ENCODE measurements around the gene OLFM1.

OLFM1 gene

DNA sequence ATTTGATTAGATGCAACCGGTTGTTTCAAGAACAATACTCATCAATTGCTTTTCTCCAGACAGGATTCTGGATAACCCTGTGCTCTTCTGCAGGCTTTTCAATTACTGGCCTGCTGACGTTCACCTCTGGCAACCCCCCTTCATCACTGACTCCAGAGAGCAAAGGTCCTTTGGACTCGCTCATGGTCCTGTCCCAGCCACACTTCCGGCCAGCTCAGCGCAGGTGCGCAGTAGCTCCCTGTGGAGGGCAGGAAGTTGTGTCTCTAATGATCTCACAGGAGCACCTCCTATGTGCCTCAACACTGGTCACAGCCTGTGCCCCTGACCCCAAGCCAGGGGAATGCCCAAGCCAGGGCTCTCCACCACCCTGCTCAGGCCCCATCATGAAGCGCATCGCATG is 44.0 kb downstream of the OLFM1 start:
- no peaks in the 10 kb centered on the region for H3K27me3 ChIP-seq (replicated peaks; ENCODE audit: control insufficient read depth, insufficient read depth, low read length, poor library complexity, severe bottlenecking)
- no peak overlapping the region for H3K4me3 ChIP-seq (ENCODE audit: insufficient read depth, low read depth, low read length, poor library complexity, severe bottlenecking)
- H3K9me3 ChIP-seq (ENCODE audit: control insufficient read depth, low read length): no peaks in the 10 kb centered on the region
- no peak for DNase-seq
- H3K36me3 ChIP-seq (ENCODE audit: control insufficient read depth, insufficient read depth, low read length): no peaks in the 10 kb centered on the region
- H3K4me1 ChIP-seq (ENCODE audit: control insufficient read depth, insufficient read depth, low read length, poor library complexity, severe bottlenecking): no peaks in the 10 kb centered on the region
- no peak overlapping the region for H3K27ac ChIP-seq (ENCODE audit: insufficient read depth, low read length, poor library complexity, severe bottlenecking)

DNA sequence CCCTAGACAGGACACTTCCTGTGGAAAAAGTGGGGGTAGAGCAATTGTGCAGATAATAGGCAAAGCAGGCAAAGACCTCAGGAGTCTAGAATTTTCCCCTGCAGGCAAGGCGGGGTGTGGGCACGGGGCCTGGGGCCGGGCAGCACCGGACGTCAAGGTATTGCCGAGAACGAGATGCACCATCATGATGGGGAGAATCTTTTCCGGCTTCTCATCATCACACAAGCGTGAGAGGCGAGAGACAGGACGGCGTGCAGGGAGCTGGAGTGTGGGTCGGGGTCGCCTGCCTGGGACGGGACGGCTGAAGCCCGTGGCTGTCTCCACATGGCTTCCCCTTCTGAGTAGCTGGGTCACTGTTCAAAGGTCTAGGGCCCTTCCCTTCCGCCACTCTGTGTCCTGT is 44.5 kb downstream of the OLFM1 start:
- no peak overlapping the region for H3K4me3 ChIP-seq (ENCODE audit: insufficient read depth, low read depth, low read length, poor library complexity, severe bottlenecking)
- H3K27ac ChIP-seq (ENCODE audit: insufficient read depth, low read length, poor library complexity, severe bottlenecking): no peak overlapping the region
- no peaks in the 10 kb centered on the region for H3K27me3 ChIP-seq (replicated peaks; ENCODE audit: control insufficient read depth, insufficient read depth, low read length, poor library complexity, severe bottlenecking)
- no peak for DNase-seq
- H3K36me3 ChIP-seq (ENCODE audit: control insufficient read depth, insufficient read depth, low read length): no peaks in the 10 kb centered on the region
- H3K9me3 ChIP-seq (ENCODE audit: control insufficient read depth, low read length): no peaks in the 10 kb centered on the region
- no peaks in the 10 kb centered on the region for H3K4me1 ChIP-seq (ENCODE audit: control insufficient read depth, insufficient read depth, low read length, poor library complexity, severe bottlenecking)

DNA sequence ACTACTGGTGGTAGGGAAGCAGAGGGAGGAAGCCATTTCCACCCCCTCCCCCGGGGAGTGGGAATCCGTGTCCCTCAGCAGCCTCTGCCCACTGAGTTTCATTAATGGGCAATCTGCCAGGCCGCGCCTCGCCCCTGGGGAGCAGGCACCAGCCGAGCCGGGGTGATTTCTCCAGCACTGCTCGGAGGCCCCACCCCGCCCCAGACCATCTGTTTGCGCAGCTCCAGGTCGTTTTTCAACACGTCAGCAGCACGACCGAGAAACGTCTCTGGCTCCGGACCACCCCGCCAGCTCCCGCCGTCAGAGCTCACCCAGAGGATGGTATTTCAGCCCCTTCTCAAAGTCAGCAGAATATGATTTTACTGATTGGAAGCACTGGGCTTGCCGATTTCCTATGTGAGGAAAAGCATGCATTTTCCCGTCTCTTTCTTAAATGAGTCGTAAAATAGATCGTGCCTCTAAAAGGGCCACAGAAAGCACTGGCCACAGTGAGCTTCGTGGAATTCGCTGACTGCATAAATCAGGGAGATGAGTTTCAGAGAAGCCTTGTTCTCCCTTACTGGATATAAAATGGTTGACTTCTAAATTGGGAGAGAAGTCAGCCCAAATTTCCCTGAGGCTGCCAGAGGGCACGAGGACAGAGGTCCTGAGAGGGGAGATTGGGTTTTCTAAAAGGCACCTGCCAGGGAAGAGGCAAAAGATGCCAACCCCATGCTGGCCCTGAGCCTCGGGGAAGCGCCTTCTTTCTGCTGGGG is 47.0 kb downstream of the OLFM1 start:
- Histone ChIP-seq H3K4me3 (ENCODE audit: insufficient read depth, low read depth, low read length, poor library complexity, severe bottlenecking) (no peak overlapping the region), H3K9me3 (ENCODE audit: control insufficient read depth, low read length) (no peaks in the 10 kb centered on the region), H3K27ac (ENCODE audit: insufficient read depth, low read length, poor library complexity, severe bottlenecking) (no peak overlapping the region), H3K36me3 (ENCODE audit: control insufficient read depth, insufficient read depth, low read length) (no peaks in the 10 kb centered on the region), H3K4me1 (ENCODE audit: control insufficient read depth, insufficient read depth, low read length, poor library complexity, severe bottlenecking) (no peaks in the 10 kb centered on the region), H3K27me3 (replicated peaks; ENCODE audit: control insufficient read depth, insufficient read depth, low read length, poor library complexity, severe bottlenecking) (no peaks in the 10 kb centered on the region)
- no peak for DNase-seq

DNA sequence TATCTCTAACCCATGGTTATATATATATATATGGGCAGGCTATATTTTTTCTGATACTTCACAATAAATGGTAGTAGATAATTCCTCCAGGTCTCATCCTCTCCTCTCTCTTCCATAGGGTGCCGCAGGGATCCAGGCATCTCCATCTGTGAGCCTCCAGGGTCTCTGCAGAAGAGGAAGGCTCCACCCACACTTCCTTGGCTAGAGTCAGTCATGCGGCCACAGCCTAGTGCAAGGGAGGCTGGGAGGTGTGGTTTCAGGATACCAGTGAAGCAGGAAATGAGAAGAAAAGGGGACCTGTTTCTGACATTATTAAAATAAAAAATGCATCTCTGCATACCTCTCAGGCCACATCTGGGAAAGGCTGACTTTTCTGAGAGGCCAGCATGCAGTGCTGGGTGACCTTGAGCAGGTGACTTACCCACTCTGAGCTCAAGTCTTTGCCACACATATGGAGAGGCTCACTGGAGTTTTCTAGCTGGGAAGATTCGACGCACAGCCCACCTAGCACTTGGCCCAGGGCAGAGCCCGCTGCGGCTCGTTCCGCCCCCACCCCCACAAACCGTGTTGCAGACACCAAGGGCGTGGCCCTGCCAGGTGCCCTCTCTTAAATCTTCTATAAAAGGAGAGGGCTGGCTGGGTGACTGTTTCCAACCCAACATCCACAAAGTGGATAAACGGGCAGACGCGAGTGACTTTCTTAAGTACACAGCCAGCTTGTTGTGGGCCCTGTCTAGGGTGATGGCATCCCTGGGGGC is 47.9 kb downstream of the OLFM1 start:
- Histone ChIP-seq H3K4me3 (ENCODE audit: insufficient read depth, low read depth, low read length, poor library complexity, severe bottlenecking) (no peak overlapping the region), H3K9me3 (ENCODE audit: control insufficient read depth, low read length) (no peaks in the 10 kb centered on the region), H3K4me1 (ENCODE audit: control insufficient read depth, insufficient read depth, low read length, poor library complexity, severe bottlenecking) (no peaks in the 10 kb centered on the region), H3K36me3 (ENCODE audit: control insufficient read depth, insufficient read depth, low read length) (no peaks in the 10 kb centered on the region), H3K27me3 (replicated peaks; ENCODE audit: control insufficient read depth, insufficient read depth, low read length, poor library complexity, severe bottlenecking) (no peaks in the 10 kb centered on the region), H3K27ac (ENCODE audit: insufficient read depth, low read length, poor library complexity, severe bottlenecking) (no peak overlapping the region)
- DNase-seq: no peak

DNA sequence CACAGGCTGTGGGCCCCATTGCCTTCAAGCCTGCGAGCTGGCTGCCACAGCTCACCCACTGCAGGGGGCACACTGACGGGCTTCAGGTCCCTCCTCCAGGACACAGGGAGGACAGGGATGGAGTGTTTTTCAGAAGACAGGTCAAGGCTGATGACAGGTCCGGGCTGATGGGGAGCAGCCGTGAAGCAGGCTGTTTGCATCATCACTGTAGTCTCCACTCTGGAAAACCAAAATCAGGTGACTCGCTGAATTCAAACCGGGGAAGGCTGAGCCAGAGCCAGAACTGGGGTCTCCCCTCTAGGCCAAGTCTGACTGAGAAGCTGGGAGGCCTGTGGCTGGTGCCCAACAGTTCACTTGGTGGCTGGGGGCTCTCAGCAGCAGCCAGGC is 48.5 kb downstream of the OLFM1 start:
- H3K4me1 ChIP-seq (ENCODE audit: control insufficient read depth, insufficient read depth, low read length, poor library complexity, severe bottlenecking): no peaks in the 10 kb centered on the region
- H3K9me3 ChIP-seq (ENCODE audit: control insufficient read depth, low read length): no peaks in the 10 kb centered on the region
- no peaks in the 10 kb centered on the region for H3K27me3 ChIP-seq (replicated peaks; ENCODE audit: control insufficient read depth, insufficient read depth, low read length, poor library complexity, severe bottlenecking)
- DNase-seq: no peak
- H3K4me3 ChIP-seq (ENCODE audit: insufficient read depth, low read depth, low read length, poor library complexity, severe bottlenecking): no peak overlapping the region
- H3K36me3 ChIP-seq (ENCODE audit: control insufficient read depth, insufficient read depth, low read length): no peaks in the 10 kb centered on the region
- no peak overlapping the region for H3K27ac ChIP-seq (ENCODE audit: insufficient read depth, low read length, poor library complexity, severe bottlenecking)

DNA sequence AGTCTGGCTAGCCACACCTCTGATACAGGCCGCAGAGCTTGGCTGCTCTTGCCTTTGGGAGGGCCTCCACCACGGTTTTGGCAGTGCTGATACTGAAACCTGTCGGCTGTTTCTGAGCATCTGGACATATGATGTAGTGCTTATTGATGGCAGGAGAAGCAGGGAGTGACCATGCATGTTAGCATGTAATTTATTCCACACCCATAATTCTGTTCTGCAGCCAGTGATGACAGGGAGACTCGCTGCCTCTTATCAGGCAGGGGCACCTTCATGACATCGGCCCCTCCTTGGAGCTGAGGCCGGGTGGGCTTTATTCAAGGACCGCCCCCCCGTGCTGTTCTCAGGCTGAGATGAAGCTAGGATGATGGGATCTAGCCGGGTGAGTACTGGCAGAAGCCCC is 49.0 kb downstream of the OLFM1 start:
- H3K4me3 ChIP-seq (ENCODE audit: insufficient read depth, low read depth, low read length, poor library complexity, severe bottlenecking): no peak overlapping the region
- no peaks in the 10 kb centered on the region for H3K9me3 ChIP-seq (ENCODE audit: control insufficient read depth, low read length)
- H3K36me3 ChIP-seq (ENCODE audit: control insufficient read depth, insufficient read depth, low read length): no peaks in the 10 kb centered on the region
- DNase-seq: no peak
- H3K27me3 ChIP-seq (replicated peaks; ENCODE audit: control insufficient read depth, insufficient read depth, low read length, poor library complexity, severe bottlenecking): no peaks in the 10 kb centered on the region
- H3K4me1 ChIP-seq (ENCODE audit: control insufficient read depth, insufficient read depth, low read length, poor library complexity, severe bottlenecking): no peaks in the 10 kb centered on the region
- no peak overlapping the region for H3K27ac ChIP-seq (ENCODE audit: insufficient read depth, low read length, poor library complexity, severe bottlenecking)

DNA sequence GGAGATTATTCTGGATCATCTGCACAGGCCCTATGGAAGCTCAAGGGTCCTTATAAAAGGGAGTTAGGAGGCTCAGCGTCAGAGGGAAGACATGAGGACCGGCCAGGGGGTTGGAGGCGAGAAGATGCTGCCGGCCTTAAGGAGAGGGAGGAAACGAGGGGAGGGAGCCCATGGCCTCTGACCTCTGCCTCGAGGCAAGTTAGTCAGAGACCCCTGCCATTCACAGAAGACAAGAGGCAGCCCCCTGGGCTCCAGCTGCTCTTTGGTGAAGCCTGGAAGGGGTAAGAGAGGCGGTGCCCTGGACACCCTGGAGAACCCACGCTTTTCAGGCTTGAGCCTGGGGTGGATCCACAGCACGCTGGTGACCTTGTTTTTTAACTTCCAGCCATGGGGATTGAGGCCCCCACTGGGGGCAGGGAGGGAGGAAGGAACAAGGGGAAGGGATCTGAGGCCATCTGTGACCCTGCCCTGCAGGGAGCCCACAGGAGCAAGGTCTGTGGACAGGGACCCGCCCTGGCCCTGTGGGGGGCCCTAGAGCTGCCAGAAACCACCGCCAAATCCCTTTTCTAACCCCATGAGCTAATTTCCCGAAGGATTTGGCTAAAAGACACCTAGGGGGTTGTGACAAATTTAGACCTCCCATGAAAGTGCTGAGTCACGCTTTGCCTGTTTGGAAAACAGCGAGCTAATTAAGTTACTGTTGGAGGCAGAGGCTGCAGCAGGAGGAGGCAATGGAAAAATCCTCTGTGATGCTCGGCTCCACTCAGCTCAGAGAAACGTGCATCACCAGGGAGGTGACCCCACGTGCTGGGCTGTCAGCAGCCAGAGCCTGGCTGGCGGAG is 49.7 kb downstream of the OLFM1 start:
- Histone ChIP-seq H3K27ac (ENCODE audit: insufficient read depth, low read length, poor library complexity, severe bottlenecking) (no peak overlapping the region), H3K27me3 (replicated peaks; ENCODE audit: control insufficient read depth, insufficient read depth, low read length, poor library complexity, severe bottlenecking) (no peaks in the 10 kb centered on the region)

DNA sequence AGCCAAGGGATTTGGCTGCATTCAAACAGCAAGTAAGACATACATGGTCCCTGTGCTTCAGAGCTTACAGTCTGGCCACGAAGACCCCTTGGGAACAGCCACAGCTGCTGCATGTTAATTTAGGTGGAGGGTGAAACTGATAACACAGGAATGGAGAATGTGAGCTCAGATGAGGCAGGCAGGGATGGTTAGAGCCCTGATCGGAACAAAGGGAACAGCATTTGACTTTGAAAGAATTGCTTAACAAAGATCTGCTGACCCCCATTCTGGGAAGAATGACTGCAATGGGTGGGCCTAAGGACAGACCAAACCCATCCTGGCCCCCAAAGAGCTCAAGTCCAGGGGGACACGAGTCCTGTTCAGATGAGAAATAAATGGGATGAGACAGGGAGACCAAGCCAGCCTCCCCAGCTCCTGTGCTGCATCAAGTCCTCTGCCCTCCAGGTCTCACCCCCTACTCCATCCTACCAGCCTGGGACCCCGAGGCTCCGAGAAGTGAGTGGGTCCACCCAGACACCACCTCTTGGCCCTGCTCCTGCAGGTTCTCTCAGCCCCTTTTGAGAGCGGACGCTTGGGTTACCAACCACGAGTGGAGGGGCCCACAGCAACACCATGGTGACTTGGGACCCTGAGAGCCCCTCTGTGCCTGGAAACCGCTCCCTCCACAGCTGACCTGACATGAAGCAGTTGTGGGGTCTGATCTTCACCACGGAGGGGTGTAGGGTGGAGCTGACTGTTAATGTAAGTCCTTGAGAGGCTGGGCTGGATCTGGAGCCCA is 50.8 kb downstream of the OLFM1 start:
- no peaks in the 10 kb centered on the region for H3K9me3 ChIP-seq (ENCODE audit: control insufficient read depth, low read length)
- no peak overlapping the region for H3K27ac ChIP-seq (ENCODE audit: insufficient read depth, low read length, poor library complexity, severe bottlenecking)
- no peaks in the 10 kb centered on the region for H3K27me3 ChIP-seq (replicated peaks; ENCODE audit: control insufficient read depth, insufficient read depth, low read length, poor library complexity, severe bottlenecking)
- no peaks in the 10 kb centered on the region for H3K4me1 ChIP-seq (ENCODE audit: control insufficient read depth, insufficient read depth, low read length, poor library complexity, severe bottlenecking)
- H3K4me3 ChIP-seq (ENCODE audit: insufficient read depth, low read depth, low read length, poor library complexity, severe bottlenecking): no peak overlapping the region
- no peaks in the 10 kb centered on the region for H3K36me3 ChIP-seq (ENCODE audit: control insufficient read depth, insufficient read depth, low read length)
- no peak for DNase-seq

More for the DNA sequence above, 49.7 kb downstream of the OLFM1 start:
- H3K36me3 ChIP-seq (ENCODE audit: control insufficient read depth, insufficient read depth, low read length): no peaks in the 10 kb centered on the region
- no peak for DNase-seq
- no peak overlapping the region for H3K4me3 ChIP-seq (ENCODE audit: insufficient read depth, low read depth, low read length, poor library complexity, severe bottlenecking)
- no peaks in the 10 kb centered on the region for H3K9me3 ChIP-seq (ENCODE audit: control insufficient read depth, low read length)
- no peaks in the 10 kb centered on the region for H3K4me1 ChIP-seq (ENCODE audit: control insufficient read depth, insufficient read depth, low read length, poor library complexity, severe bottlenecking)

DNA sequence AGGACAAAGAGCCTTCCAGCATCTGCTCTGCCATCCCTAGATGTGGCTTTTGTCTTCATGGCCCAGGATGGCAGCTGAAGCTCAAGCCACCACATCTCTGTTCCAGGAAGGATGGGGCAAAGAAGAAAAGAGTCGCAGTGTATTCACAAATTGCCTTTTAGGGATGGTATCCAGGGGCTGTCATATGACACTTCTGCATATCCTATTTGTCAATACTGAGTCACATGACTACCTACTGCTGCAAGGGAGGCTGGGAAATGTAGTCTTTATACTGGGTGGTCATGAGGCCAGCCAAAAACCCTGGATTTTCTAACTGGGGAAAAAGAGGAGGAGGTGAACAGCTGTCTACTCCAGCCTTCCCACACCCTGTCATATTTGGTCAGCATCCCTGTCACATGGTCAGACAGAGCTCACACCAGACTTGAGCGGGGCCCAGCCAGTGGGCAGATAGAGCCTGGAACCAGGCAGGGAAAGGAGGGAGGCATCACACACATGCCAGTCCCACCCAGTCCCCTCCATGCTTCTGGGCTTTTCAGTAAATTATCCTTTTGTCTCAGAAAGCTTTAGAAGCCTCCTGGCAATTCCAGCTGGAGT is 52.0 kb downstream of the OLFM1 start:
- H3K9me3 ChIP-seq (ENCODE audit: control insufficient read depth, low read length): no peaks in the 10 kb centered on the region
- no peak overlapping the region for H3K4me3 ChIP-seq (ENCODE audit: insufficient read depth, low read depth, low read length, poor library complexity, severe bottlenecking)

More for the DNA sequence above, 52.0 kb downstream of the OLFM1 start:
- no peaks in the 10 kb centered on the region for H3K4me1 ChIP-seq (ENCODE audit: control insufficient read depth, insufficient read depth, low read length, poor library complexity, severe bottlenecking)
- no peaks in the 10 kb centered on the region for H3K27me3 ChIP-seq (replicated peaks; ENCODE audit: control insufficient read depth, insufficient read depth, low read length, poor library complexity, severe bottlenecking)
- no peak overlapping the region for H3K27ac ChIP-seq (ENCODE audit: insufficient read depth, low read length, poor library complexity, severe bottlenecking)
- no peaks in the 10 kb centered on the region for H3K36me3 ChIP-seq (ENCODE audit: control insufficient read depth, insufficient read depth, low read length)
- DNase-seq: no peak
